Measurements from ENCODE around the gene CTLA4.

Gene CTLA4

GRCh38 chr2:203840655-203841205 is 26.8 kb upstream of the CTLA4 start:
- TF ChIP-seq CTCF (IDR thresholded peaks at IDR 0.05; ENCODE audit: low read length, missing control alignments): no peak
- no peak for DNase-seq (ENCODE audit: low read depth)
- H3K4me3 ChIP-seq (replicated peaks; ENCODE audit: low read depth, low read length): no peak overlapping the region

- no peak for TF ChIP-seq CTCF (IDR thresholded peaks at IDR 0.05; ENCODE audit: low read length, missing control alignments)
- no peak for DNase-seq (ENCODE audit: low read depth)
- no peak overlapping the region for H3K4me3 ChIP-seq (replicated peaks; ENCODE audit: low read depth, low read length)
These were observed 25.9 kb upstream of the CTLA4 start for GRCh38 chr2:203841654-203842053.

- DNase-seq (ENCODE audit: low read depth): no peak
- H3K4me3 ChIP-seq (replicated peaks; ENCODE audit: low read depth, low read length): no peak overlapping the region
- TF ChIP-seq CTCF (IDR thresholded peaks at IDR 0.05; ENCODE audit: low read length, missing control alignments): no peak
These were observed 25.2 kb upstream of the CTLA4 start for GRCh38 chr2:203842373-203842772.

GRCh38 chr2:203846490-203847105 is 21.0 kb upstream of the CTLA4 start:
- DNase-seq (ENCODE audit: low read depth): no peak
- TF ChIP-seq CTCF (IDR thresholded peaks at IDR 0.05; ENCODE audit: low read length, missing control alignments): no peak
- H3K4me3 ChIP-seq (replicated peaks; ENCODE audit: low read depth, low read length): no peak overlapping the region

- H3K4me3 ChIP-seq (replicated peaks; ENCODE audit: low read depth, low read length): no peak overlapping the region
- DNase-seq (ENCODE audit: low read depth): no peak
- TF ChIP-seq CTCF (IDR thresholded peaks at IDR 0.05; ENCODE audit: low read length, missing control alignments): no peak
These were observed 18.6 kb upstream of the CTLA4 start for GRCh38 chr2:203849010-203849409.

- no peak for DNase-seq (ENCODE audit: low read depth)
- TF ChIP-seq CTCF (IDR thresholded peaks at IDR 0.05; ENCODE audit: low read length, missing control alignments): no peak
- H3K4me3 ChIP-seq (replicated peaks; ENCODE audit: low read depth, low read length): no peak overlapping the region
These were observed 14.8 kb upstream of the CTLA4 start for GRCh38 chr2:203852760-203853159.

GRCh38 chr2:203853271-203853670 is 14.3 kb upstream of the CTLA4 start:
- DNase-seq (ENCODE audit: low read depth): no peak
- TF ChIP-seq CTCF (IDR thresholded peaks at IDR 0.05; ENCODE audit: low read length, missing control alignments): no peak
- H3K4me3 ChIP-seq (replicated peaks; ENCODE audit: low read depth, low read length): no peak overlapping the region

All from fibroblast of pulmonary artery (primary cell).